RPMI7951 (cell line): Measurements from ENCODE around the gene RBMS2. TPM values are rescaled to one million over a fixed set of nuclear protein-coding genes. Genes with fewer than 3 reads are reported as not detected.
A peak's percentile ranks its signal among the peaks of the same experiment; 100 is the strongest.
"Not testable (repeated sequence)": the region's sequence is repeated elsewhere in the genome, so short reads cannot be mapped to it uniquely, and the experiment has no call there.

ENCODE experiments used
- DNase-seq: peaks from one replicate; pipeline ENCODE4 v3.0.0-alpha.2; 2012; ENCODE audit warnings: low read depth
- total RNA-seq: library from RNA; depleted of rRNA; stranded (reverse); fragments of >200 nt; shearing (Covaris generic); gene quantifications from 2 replicates; pipeline ENCODE4 v1.2.3, GENCODE V29; 2014

The RBMS2 gene
- total RNA-seq, 1 experiment from 2014 or later, result 7.1 TPM

GRCh38 chr12:56517854-56518253 is 3.8 kb upstream of the RBMS2 start:
- no peak for DNase-seq

GRCh38 chr12:56518570-56518969 is 3.0 kb upstream of the RBMS2 start:
- DNase-seq, result peak; percentile 3

GRCh38 chr12:56520048-56520447 is 1.6 kb upstream of the RBMS2 start:
- DNase-seq, result no peak

- DNase-seq, result no peak
Measured at GRCh38 chr12:56520506-56520905, 1.1 kb upstream of the RBMS2 start.

GRCh38 chr12:56521209-56521589 is 421 bp upstream of the RBMS2 start:
- DNase-seq, result no peak

- DNase-seq, result peak; percentile 4
Measured at GRCh38 chr12:56522411-56523193, 982 bp downstream of the RBMS2 start.

- no peak for DNase-seq
Measured at GRCh38 chr12:56528846-56529245, 7.2 kb downstream of the RBMS2 start.

GRCh38 chr12:56529656-56530055 is 8.0 kb downstream of the RBMS2 start:
- DNase-seq, result peak; percentile 5

GRCh38 chr12:56530390-56531055 is 8.9 kb downstream of the RBMS2 start:
- no peak for DNase-seq

- DNase-seq, result no peak
Measured at GRCh38 chr12:56537546-56537945, 15.9 kb downstream of the RBMS2 start.

- no peak for DNase-seq
Measured at GRCh38 chr12:56541631-56542030, 20.0 kb downstream of the RBMS2 start.

GRCh38 chr12:56542164-56542563 is 20.5 kb downstream of the RBMS2 start:
- DNase-seq, result no peak

GRCh38 chr12:56545023-56545604 is 23.5 kb downstream of the RBMS2 start:
- DNase-seq, result no peak

GRCh38 chr12:56546680-56547079 is 25.1 kb downstream of the RBMS2 start:
- DNase-seq, result no peak

- DNase-seq, result no peak
Measured at GRCh38 chr12:56551070-56551469, 29.4 kb downstream of the RBMS2 start.

GRCh38 chr12:56565510-56566101 is 44.0 kb downstream of the RBMS2 start:
- peak; percentile 43 for DNase-seq

GRCh38 chr12:56568146-56568545 is 46.5 kb downstream of the RBMS2 start:
- no peak for DNase-seq

- no peak for DNase-seq
Measured at GRCh38 chr12:56571121-56571520, 49.5 kb downstream of the RBMS2 start.

GRCh38 chr12:56572288-56572687 is 50.7 kb downstream of the RBMS2 start:
- DNase-seq, result no peak

- no peak for DNase-seq
Measured at GRCh38 chr12:56574210-56574609, 52.6 kb downstream of the RBMS2 start.

GRCh38 chr12:56577248-56577647 is 55.6 kb downstream of the RBMS2 start:
- DNase-seq, result not testable (repeated sequence)

GRCh38 chr12:56578983-56579546 is 57.4 kb downstream of the RBMS2 start:
- DNase-seq, result peak; percentile 7
